K562 (cell line): Measurements from ENCODE around the gene KIF17. TPM values are rescaled to one million over a fixed set of nuclear protein-coding genes. Genes with fewer than 3 reads are reported as not detected.
A peak's percentile ranks its signal among the peaks of the same experiment; 100 is the strongest.

Experiments used
- ATAC-seq: fragments of 200-7000 bp; cut with Tn5 transposase; 3 replicates; pipeline ENCODE4 v1.9.1; 2020; ENCODE audit warnings: moderate library complexity
- BruUV-seq: library from RNA; stranded (reverse); fragments of 400-500 nt; replicated peaks from 2 replicates; lab custom pipeline; 2021; lab: Mats Ljungman, UMichigan
- CTCF ChIA-PET: fragments of 300-600 bp; formaldehyde crosslinking; extraction: SDS; loops from one replicate; lab custom pipeline; 2021; ENCODE audit warnings: low intra/inter-chr PET ratio; lab: Yijun Ruan, JAX
- POLR2A ChIA-PET: fragments of 300-600, 350-650 bp; sonication (Branson Sonifier 250); formaldehyde crosslinking; extraction: SDS; loops from one replicate; lab custom pipeline; 2021; ENCODE audit warnings: antibody characterized with exemption, inconsistent platforms; lab: Yijun Ruan, JAX
- DNase-seq, 4 experiments: peaks; one replicate each; pipeline versions ENCODE4 v3.0.0 to v3.0.0-alpha.2; 2011 to 2018; ENCODE audit warnings: low spot score in 3 of 4, mixed read lengths in 3 of 4; ENCODE audit errors: extremely low read depth in 1 of 4
- FAIRE-seq: peaks from 2 replicates; lab custom pipeline; 2011; peaks lifted over from hg19 to GRCh38; lab: Jason Lieb, UNC
- H2AFZ ChIP-seq: 2 replicates; pipeline ENCODE4 v1.6.0; 2011; ENCODE audit warnings: low read depth, low read length, control low read depth, inconsistent platforms
- H3K27ac ChIP-seq: fragments of 200-600 bp; 3 replicates; pipeline ENCODE4 v1.8.0; 2011; ENCODE audit warnings: low read depth, mild to moderate bottlenecking, control low read depth, inconsistent platforms, low read length, moderate library complexity, mixed read lengths; ENCODE audit errors: extremely low read depth
- H3K27me3 ChIP-seq, 2 experiments: fragments of 300-600 bp in 1 of 2; 2 replicates in 1 of 2; 3 replicates in 1 of 2; pipeline versions ENCODE4 v1.6.0 to v1.8.0; 2011; ENCODE audit warnings: inconsistent platforms in 2 of 2, low read length in 2 of 2, mild to moderate bottlenecking in 1 of 2, mixed read lengths in 1 of 2, moderate library complexity in 1 of 2; ENCODE audit not compliant: control insufficient read depth in 2 of 2, insufficient read depth in 2 of 2
- H3K36me3 ChIP-seq: fragments of 300-600 bp; 3 replicates; pipeline ENCODE4 v1.8.0; 2011; ENCODE audit warnings: mild to moderate bottlenecking, low read length, inconsistent platforms; ENCODE audit not compliant: control insufficient read depth, insufficient read depth
- H3K4me1 ChIP-seq, 2 experiments: fragments of 200-600 bp in 1 of 2; replicated peaks in 1 of 2; 2 replicates in 1 of 2; 3 replicates in 1 of 2; pipeline versions ENCODE4 v1.5.1 to v1.8.0; 2011; ENCODE audit warnings: inconsistent platforms in 2 of 2, low read length in 2 of 2, mild to moderate bottlenecking in 1 of 2, mixed read lengths in 1 of 2, moderate library complexity in 1 of 2; ENCODE audit not compliant: control insufficient read depth in 2 of 2, insufficient read depth in 2 of 2
- H3K4me2 ChIP-seq: 2 replicates; pipeline ENCODE4 v1.6.1; 2011; ENCODE audit warnings: low read length, control low read depth, inconsistent platforms, mixed read lengths; ENCODE audit not compliant: insufficient read depth
- H3K4me3 ChIP-seq: fragments of 200-600 bp; sonication (generic), shearing (Covaris generic); 2 replicates; pipeline ENCODE4 v1.5.1; 2016; ENCODE audit warnings: control low read depth, inconsistent platforms
- H3K79me2 ChIP-seq: fragments of 200-600 bp; 3 replicates; pipeline ENCODE4 v1.8.0; 2011; ENCODE audit warnings: low read length, inconsistent platforms; ENCODE audit not compliant: control insufficient read depth, insufficient read depth
- H3K9ac ChIP-seq, 2 experiments: 2 replicates each; pipeline versions ENCODE4 v1.6.0 to v1.6.1; 2011; ENCODE audit warnings: low read depth in 2 of 2, low read length in 2 of 2, control low read depth in 1 of 2, inconsistent platforms in 1 of 2, mild to moderate bottlenecking in 1 of 2, mixed read lengths in 1 of 2; ENCODE audit not compliant: insufficient read depth in 1 of 2
- H3K9me1 ChIP-seq: one replicate; pipeline ENCODE4 v1.6.0; 2011; ENCODE audit warnings: inconsistent platforms, mild to moderate bottlenecking, low read length, moderate library complexity; ENCODE audit not compliant: control insufficient read depth, insufficient read depth
- H3K9me3 ChIP-seq: replicated peaks from 2 replicates; pipeline ENCODE4 v1.5.1; 2011; ENCODE audit warnings: low read depth, low read length, inconsistent platforms; ENCODE audit not compliant: control insufficient read depth, insufficient read depth
- H4K20me1 ChIP-seq: replicated peaks from 2 replicates; pipeline ENCODE4 v1.6.1; 2011; ENCODE audit warnings: low read length, inconsistent platforms, mixed read lengths; ENCODE audit not compliant: control insufficient read depth, insufficient read depth
- CC2D1A ChIP-seq: fragments of 450-650 bp; IDR thresholded peaks from 2 replicates; pipeline ENCODE4 v1.6.1; 2017; ENCODE audit warnings: mild to moderate bottlenecking
- CEBPG ChIP-seq, 3 experiments: fragments of 200-800 bp in 1 of 3; sonication (Bioruptor generic) in 1 of 3; sonication (generic) in 1 of 3; formaldehyde crosslinking in 1 of 3; IDR thresholded peaks in 2 of 3; conservative IDR thresholded peaks in 1 of 3; 2 replicates each; pipeline versions ENCODE4 v1.6.1 to v1.8.0; 2016 to 2022; ENCODE audit warnings: missing compliant biosample characterization in 2 of 3, missing genetic modification characterization in 2 of 3, mild to moderate bottlenecking in 1 of 3, missing genetic modification reagents in 1 of 3
- HDAC2 ChIP-seq: fragments of 450-650 bp; IDR thresholded peaks from 2 replicates; pipeline ENCODE4 v1.6.1; 2016; ENCODE audit warnings: mild to moderate bottlenecking
- RBM15 ChIP-seq: fragments of 200-400 bp; formaldehyde crosslinking; IDR thresholded peaks from 2 replicates; pipeline ENCODE4 v1.6.1; 2018; ENCODE audit warnings: mild to moderate bottlenecking, low read length, moderate library complexity; ENCODE audit not compliant: insufficient read depth
- RHOXF2B ChIP-seq: fragments of 250-450 bp; sonication (Bioruptor Pico); conservative IDR thresholded peaks from 2 replicates; pipeline ENCODE4 v1.5.1; 2021
- RREB1 ChIP-seq: fragments of 250-450 bp; sonication (Bioruptor Pico); IDR thresholded peaks from 2 replicates; pipeline ENCODE4 v1.4.0; 2020
- SIRT6 ChIP-seq: IDR thresholded peaks from one replicate; pipeline ENCODE4 v1.6.1; 2012; ENCODE audit warnings: low read depth, mild to moderate bottlenecking, control low read depth, inconsistent platforms, low read length, moderate library complexity
- TFAM ChIP-seq: fragments of 250-450 bp; sonication (Bioruptor Pico); conservative IDR thresholded peaks from 2 replicates; pipeline ENCODE4 v1.5.0; 2021; ENCODE audit warnings: mild to moderate bottlenecking, moderate library complexity
- ZBTB9 ChIP-seq: fragments of 450-650 bp; formaldehyde crosslinking; IDR thresholded peaks from 2 replicates; pipeline ENCODE4 v1.4.0; 2020; ENCODE audit warnings: mild to moderate bottlenecking, moderate library complexity
- ZFPM2 ChIP-seq: fragments of 250-450 bp; sonication (Bioruptor Pico); IDR thresholded peaks from 2 replicates; pipeline ENCODE4 v1.5.1; 2022; ENCODE audit warnings: mild to moderate bottlenecking
- ZNF3 ChIP-seq: fragments of 250-450 bp; sonication (Bioruptor Pico); IDR thresholded peaks from 2 replicates; pipeline ENCODE4 v1.5.0; 2021; ENCODE audit warnings: mild to moderate bottlenecking, moderate library complexity
- ZNF41 ChIP-seq: fragments of 250-450 bp; sonication (Bioruptor Pico); conservative IDR thresholded peaks from 2 replicates; pipeline ENCODE4 v1.4.0; 2020; ENCODE audit warnings: mild to moderate bottlenecking
- WGBS: fragments of 100-300 bp; shearing (Covaris generic); methylation state at CpG from one replicate; pipeline ENCODE4 v1.1.6; 2016; ENCODE audit warnings: low coverage, mixed read lengths; ENCODE audit not compliant: insufficient coverage; ENCODE audit errors: missing lambda C conversion rate; 5-methylcytosine and 5-hydroxymethylcytosine counted together
- in situ Hi-C: fragments of 300-500 bp; cut with MboI; formaldehyde crosslinking; loops from 4 replicates; pipeline ENCODE4 v1.15.0; 2018; ENCODE audit warnings: inconsistent platforms, mixed read lengths
- intact Hi-C: fragments of 100-400 bp; cut with micrococcal nuclease; formaldehyde crosslinking; loops from 2 replicates; pipeline ENCODE4 v1.14.2; 2022
- polyA plus RNA-seq, 8 experiments: library from polyadenylated mRNA; depleted of rRNA in 4 of 8; stranded (reverse) in 5 of 8; unstranded in 3 of 8; fragments of >200 nt; fragmentation: Nextera tagmentation in 2 of 8; fragmentation: Illumina TruSeq in 1 of 8; extraction: Ambion mirVana in 2 of 8; extraction: Trizol in 1 of 8; gene quantifications; 2 replicates each; pipeline versions ENCODE4 v1.2.1 to v1.2.3, GENCODE V29; 2011 to 2014; ENCODE audit warnings: inconsistent platforms in 1 of 8, missing spikeins in 1 of 8
- total RNA-seq, 7 experiments: library from RNA; depleted of rRNA in 6 of 7; stranded (reverse); fragments of >200 nt in 6 of 7; fragmentation: Illumina TruSeq in 2 of 7; extraction: Trizol in 2 of 7; gene quantifications; 2 replicates each; pipeline versions ENCODE4 v1.2.1 to v1.2.3, GENCODE V29; 2011 to 2021; ENCODE audit warnings: low replicate concordance in 1 of 7

Gene KIF17
- total and polyA plus RNA-seq, 9 of the 15 experiments (the other 6 are each of a cell fraction or from before 2014, with no cell fraction given): 0.04 to 0.47 (median 0.18) TPM; not detected in 5

DNA sequence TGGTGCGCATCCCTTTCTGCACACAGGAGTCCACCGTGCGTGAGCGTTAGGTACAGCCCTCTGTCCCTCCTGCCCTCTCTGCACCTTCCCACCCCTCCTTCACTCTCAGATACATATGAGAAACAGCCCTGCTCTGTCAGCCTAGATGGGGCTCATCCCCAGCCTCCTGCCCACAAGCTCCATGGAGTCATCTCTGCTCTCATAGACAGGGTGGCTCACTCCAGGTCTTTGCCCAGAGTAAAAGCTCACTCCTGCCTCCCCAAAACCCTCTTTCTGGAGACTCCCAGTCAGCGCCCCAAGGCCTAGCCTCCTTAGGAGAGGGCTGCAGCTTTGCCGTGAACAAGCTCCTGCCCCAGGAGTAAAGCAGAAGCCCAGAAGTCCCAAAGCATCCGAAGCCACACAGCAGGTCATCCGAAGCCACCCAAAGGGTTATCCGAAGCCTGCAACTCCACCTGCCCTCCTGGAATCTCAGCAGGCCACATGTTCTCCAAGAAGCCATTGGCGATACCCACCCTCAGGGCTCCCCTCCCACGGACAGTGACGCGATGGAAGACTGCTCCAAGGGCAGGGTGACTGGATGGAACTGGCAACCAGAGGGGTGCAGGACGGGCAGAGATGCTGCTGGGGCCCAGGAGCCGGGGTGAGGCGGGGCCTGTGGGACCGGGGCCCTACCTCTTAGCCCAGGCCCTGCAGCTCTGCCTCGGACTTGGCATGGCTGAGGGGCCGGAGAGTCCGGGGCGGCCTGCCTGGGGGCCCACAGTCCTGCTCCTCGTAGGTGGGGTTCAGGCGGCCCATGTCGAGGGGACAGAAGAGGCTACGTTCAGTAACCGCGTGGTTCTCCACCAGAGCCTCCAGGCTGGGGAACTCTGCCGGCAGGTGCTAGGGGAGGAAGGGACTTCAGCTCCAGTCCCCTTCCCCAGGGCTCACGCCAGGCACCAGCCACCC lies 3.6 kb upstream of the KIF17 start:
- WGBS: 10% methylated on average over 28 of the region's 29 CpGs
- H3K9ac ChIP-seq: peak overlapping the region in 1 of 2 experiments; percentile 39; a peak in 1 of 4 replicates
- ATAC-seq (no peak), DNase-seq (no peak), FAIRE-seq (no peak)
- in situ Hi-C loops (no loop called here), intact Hi-C loops (no loop called here)
- H3K27me3 ChIP-seq: peaks cover 21 to 82% of the 10 kb centered on the region in 2 experiments; a peak in 4 of 5 replicates
- no peaks in the 10 kb centered on the region for H3K36me3 ChIP-seq
- no peak overlapping the region for H3K4me3 ChIP-seq
- no TSS peak for BruUV-seq
- no peak overlapping the region for H3K4me2 ChIP-seq
- no peaks in the 10 kb centered on the region for H3K9me3 ChIP-seq
- H2AFZ ChIP-seq: no peak overlapping the region
- H3K4me1 ChIP-seq: peaks cover 0 to 59% of the 10 kb centered on the region in 2 experiments; a peak in 2 of 5 replicates
- TF ChIP-seq ZNF41 (CRISPR knock-in tag): no peak
- no peak for TF ChIP-seq RREB1
- no peak for TF ChIP-seq ZNF3 (CRISPR knock-in tag)
- no peak for TF ChIP-seq RHOXF2B (CRISPR knock-in tag)
- no peak for TF ChIP-seq HDAC2
- TF ChIP-seq RBM15: no peak
- TF ChIP-seq SIRT6: no peak
- no peak for TF ChIP-seq ZBTB9
- TF ChIP-seq ZFPM2 (CRISPR knock-in tag): no peak
- no peak for TF ChIP-seq CEBPG (CRISPR knock-in tag; IDR thresholded peaks at IDR 0.05)
- TF ChIP-seq CEBPG (tag; conservative IDR thresholded peaks at IDR 0.05 in 1 of 2, IDR thresholded peaks at IDR 0.05 in 1 of 2): no peak
- no peak for TF ChIP-seq TFAM (CRISPR knock-in tag)
- TF ChIP-seq CC2D1A: no peak
- no peak overlapping the region for H3K27ac ChIP-seq
- no peaks in the 10 kb centered on the region for H3K9me1 ChIP-seq
- H3K79me2 ChIP-seq: no peaks in the 10 kb centered on the region
- CTCF ChIA-PET: no interaction called here
- H4K20me1 ChIP-seq: peaks cover 16% of the 10 kb centered on the region; the same call in 1 of the 2 replicates
- POLR2A ChIA-PET: interaction anchor here (0.6 to 1.2 kb wide), 3 partner anchors 15 to 191 kb away, joined by 3 read pairs; no protein-coding TSS in a partner anchor
